HEK293 (cell line): ENCODE results near the gene GPAM.

Source experiments
- ZBTB11 ChIP-seq: fragments of 450-650 bp; formaldehyde crosslinking; conservative IDR thresholded peaks from 2 replicates; pipeline ENCODE4 v1.5.1; 2016; ENCODE audit warnings: low read depth, missing biosample characterization, missing genetic modification characterization
- ZNF518A ChIP-seq: fragments of 450-650 bp; formaldehyde crosslinking; conservative IDR thresholded peaks from 2 replicates; pipeline ENCODE4 v1.5.1; 2016; ENCODE audit warnings: low read depth, missing biosample characterization, missing genetic modification characterization
- ZNF555 ChIP-seq: fragments of 450-650 bp; formaldehyde crosslinking; conservative IDR thresholded peaks from 2 replicates; pipeline ENCODE4 v1.5.1; 2017; ENCODE audit warnings: missing biosample characterization, mild to moderate bottlenecking, missing genetic modification characterization, inconsistent platforms

The GPAM gene

GRCh38 chr10:112109779-112110178 is 73.8 kb downstream of the GPAM start (continued):
- TF ChIP-seq ZNF518A = peak; percentile 76
- peak; percentile 67 for TF ChIP-seq ZBTB11
- TF ChIP-seq ZNF555 (tag by site-specific recombination) = peak; percentile 64
